GM12878 (cell line): ENCODE measurements around the gene NDNF. TPM values are rescaled to one million over a fixed set of nuclear protein-coding genes. Genes with fewer than 3 reads are reported as not detected.

Experiments
- ATAC-seq: fragments of 200-7000 bp; cut with Tn5 transposase; 3 replicates; pipeline ENCODE4 v1.9.1; 2020; ENCODE audit warnings: mild to moderate bottlenecking, moderate library complexity
- BruUV-seq: library from RNA; stranded (reverse); fragments of 400-500 nt; replicated peaks from 2 replicates; lab custom pipeline; 2021; lab: Mats Ljungman, UMichigan
- CTCF ChIA-PET: fragments of 300-600 bp; sonication (Branson Sonifier 250); formaldehyde crosslinking; extraction: SDS; loops from one replicate; lab custom pipeline; 2021; ENCODE audit warnings: inconsistent platforms; lab: Yijun Ruan, JAX
- POLR2A ChIA-PET: fragments of 350-600 bp; formaldehyde crosslinking; extraction: SDS; loops from one replicate; lab custom pipeline; 2021; ENCODE audit warnings: inconsistent platforms; lab: Charles Lee
- RAD21 ChIA-PET: fragments of 300-600 bp; sonication (Branson Sonifier 250); formaldehyde crosslinking; loops from one replicate; lab custom pipeline; 2023; ENCODE audit warnings: antibody characterized with exemption; ENCODE audit not compliant: unreplicated experiment; lab: Charles Lee
- SMC1A ChIA-PET: fragments of 300-600 bp; sonication (Branson Sonifier 250); formaldehyde crosslinking; loops from one replicate; lab custom pipeline; 2023; ENCODE audit not compliant: unreplicated experiment, uncharacterized antibody; lab: Charles Lee
- DNase-seq: peaks from one replicate; pipeline ENCODE4 v3.0.0-alpha.2; 2011; ENCODE audit warnings: low read depth, low spot score
- FAIRE-seq: peaks from 3 replicates; lab custom pipeline; 2011; peaks lifted over from hg19 to GRCh38; lab: Jason Lieb, UNC
- H2AFZ ChIP-seq: 2 replicates; pipeline ENCODE4 v1.6.0; 2011; ENCODE audit warnings: low read depth, low read length, control low read depth; ENCODE audit not compliant: control insufficient read depth
- H3K27ac ChIP-seq: 2 replicates; pipeline ENCODE4 v1.5.1; 2011; ENCODE audit warnings: control low read depth; ENCODE audit not compliant: control insufficient read depth, insufficient read depth
- H3K27me3 ChIP-seq, 2 experiments: replicated peaks in 1 of 2; 2 replicates each; pipeline versions ENCODE4 v1.6.0 to v1.6.1; 2011; ENCODE audit warnings: low read length in 1 of 2; ENCODE audit not compliant: control insufficient read depth in 2 of 2, insufficient read depth in 2 of 2
- H3K36me3 ChIP-seq, 2 experiments: 2 replicates each; pipeline ENCODE4 v1.5.1; 2011; ENCODE audit warnings: low read length in 1 of 2; ENCODE audit not compliant: control insufficient read depth in 2 of 2, insufficient read depth in 2 of 2
- H3K4me1 ChIP-seq: 2 replicates; pipeline ENCODE4 v1.6.1; 2011; ENCODE audit warnings: mild to moderate bottlenecking, low read length, moderate library complexity, mixed read lengths; ENCODE audit not compliant: control insufficient read depth, insufficient read depth
- H3K4me2 ChIP-seq: 2 replicates; pipeline ENCODE4 v1.6.0; 2011; ENCODE audit warnings: control low read depth; ENCODE audit not compliant: control insufficient read depth, insufficient read depth
- H3K4me3 ChIP-seq: fragments of 200-600 bp; sonication (generic); 2 replicates; pipeline ENCODE4 v1.5.1; 2016
- H3K79me2 ChIP-seq: 2 replicates; pipeline ENCODE4 v1.6.0; 2011; ENCODE audit warnings: low read length; ENCODE audit not compliant: control insufficient read depth, insufficient read depth
- H3K9ac ChIP-seq: 2 replicates; pipeline ENCODE4 v1.8.0; 2011; ENCODE audit warnings: low read length, control low read depth, mixed read lengths; ENCODE audit not compliant: control insufficient read depth, insufficient read depth
- H3K9me3 ChIP-seq: replicated peaks from 3 replicates; pipeline ENCODE4 v1.5.1; 2011; ENCODE audit warnings: mild to moderate bottlenecking, low read length; ENCODE audit not compliant: control insufficient read depth, insufficient read depth
- H4K20me1 ChIP-seq: 2 replicates; pipeline ENCODE4 v1.6.0; 2011; ENCODE audit not compliant: control insufficient read depth, insufficient read depth
- BCL11A ChIP-seq: IDR thresholded peaks from 2 replicates; pipeline ENCODE4 v1.6.1; 2011; ENCODE audit warnings: low read depth, low read length
- HDAC6 ChIP-seq: fragments of 200-600 bp; sonication (generic); IDR thresholded peaks from one replicate; pipeline ENCODE4 v1.8.0; 2017; ENCODE audit warnings: antibody characterized with exemption; ENCODE audit not compliant: unreplicated experiment
- MLLT1 ChIP-seq: fragments of 450-650 bp; IDR thresholded peaks from 2 replicates; pipeline ENCODE4 v1.6.1; 2016; ENCODE audit warnings: mild to moderate bottlenecking
- PKNOX1 ChIP-seq: fragments of 450-650 bp; IDR thresholded peaks from 2 replicates; pipeline ENCODE4 v1.6.1; 2016; ENCODE audit warnings: mild to moderate bottlenecking
- RELB ChIP-seq: fragments of 450-650 bp; IDR thresholded peaks from 2 replicates; pipeline ENCODE4 v1.6.1; 2017; ENCODE audit warnings: low read depth, mild to moderate bottlenecking, moderate library complexity
- SIX5 ChIP-seq: IDR thresholded peaks from 2 replicates; pipeline ENCODE4 v1.6.1; 2011; ENCODE audit warnings: mild to moderate bottlenecking, low read depth, low read length, moderate library complexity; ENCODE audit not compliant: severe bottlenecking
- SMAD1 ChIP-seq: fragments of 450-650 bp; IDR thresholded peaks from 2 replicates; pipeline ENCODE4 v1.6.1; 2018; ENCODE audit warnings: mild to moderate bottlenecking, low read depth; ENCODE audit not compliant: partially characterized antibody
- ZNF592 ChIP-seq: fragments of 450-650 bp; IDR thresholded peaks from 2 replicates; pipeline ENCODE4 v1.6.1; 2017; ENCODE audit warnings: mild to moderate bottlenecking, moderate library complexity
- WGBS: methylation state at CpG from one replicate; pipeline ENCODE4 v1.1.6; 2016; ENCODE audit warnings: low lambda C conversion rate; ENCODE audit not compliant: insufficient replicate concordance, insufficient coverage; ENCODE audit errors: missing lambda C conversion rate; 5-methylcytosine and 5-hydroxymethylcytosine counted together
- in situ Hi-C: fragments of 300-500 bp; cut with MboI; formaldehyde crosslinking; loops from 9 replicates; pipeline ENCODE4 v1.14.3; 2018; ENCODE audit warnings: mixed read lengths
- intact Hi-C: fragments of 100-400 bp; cut with micrococcal nuclease; formaldehyde crosslinking; loops from one replicate; pipeline ENCODE4 v1.14.2; 2022; ENCODE audit not compliant: unreplicated experiment
- polyA plus RNA-seq, 11 experiments: library from polyadenylated mRNA; depleted of rRNA in 4 of 11; unstranded in 6 of 11; stranded (reverse) in 5 of 11; fragments of >200 nt; fragmentation: Nextera tagmentation in 4 of 11; fragmentation: Illumina TruSeq in 1 of 11; extraction: Ambion mirVana in 4 of 11; extraction: Trizol in 1 of 11; gene quantifications; 1 replicate in 1 of 11; 2 replicates in 10 of 11; pipeline versions ENCODE4 v1.2.1 to v1.2.3, GENCODE V29; 2011 to 2016; ENCODE audit warnings: inconsistent platforms in 2 of 11, missing spikeins in 2 of 11, low read depth in 1 of 11
- total RNA-seq, 4 experiments: library from RNA; depleted of rRNA in 3 of 4; stranded (reverse); fragments of >200 nt in 3 of 4; fragmentation: Illumina TruSeq in 1 of 4; extraction: Trizol in 1 of 4; gene quantifications; 2 replicates each; pipeline versions ENCODE4 v1.2.1 to v1.2.3, GENCODE V29; 2013 to 2021

Gene NDNF
- total and polyA plus RNA-seq, 10 of the 15 experiments (the other 5 are each of a cell fraction or from before 2014, with no cell fraction given): 0.26 TPM; not detected in 9

GRCh38 chr4:121057466-121057922 is 14.8 kb downstream of the NDNF start:
- ChIA-PET POLR2A (no interaction called here), RAD21 (no interaction called here), SMC1A (no interaction called here), CTCF (no interaction called here)
- no peak for TF ChIP-seq RELB
- TF ChIP-seq HDAC6: no peak
- H3K27me3 ChIP-seq: peaks cover 2 to 4% of the 10 kb centered on the region in 2 experiments; a peak in 3 of 4 replicates
- DNase-seq: no peak
- FAIRE-seq: no peak
- no peaks in the 10 kb centered on the region for H3K9me3 ChIP-seq
- H3K9ac ChIP-seq: no peak overlapping the region
- no TSS peak for BruUV-seq
- no peak for ATAC-seq
- no peaks in the 10 kb centered on the region for H4K20me1 ChIP-seq
- H3K79me2 ChIP-seq: no peaks in the 10 kb centered on the region
- no peak overlapping the region for H3K4me2 ChIP-seq
- H3K4me3 ChIP-seq: no peak overlapping the region
- H3K36me3 ChIP-seq: no peaks in the 10 kb centered on the region
- WGBS: 31% methylated on average over 9 of the region's 9 CpGs
- in situ Hi-C loops: no loop called here
- no peak overlapping the region for H2AFZ ChIP-seq
- H3K27ac ChIP-seq: no peak overlapping the region
- intact Hi-C loops: no loop called here
- no peaks in the 10 kb centered on the region for H3K4me1 ChIP-seq

- in situ Hi-C loops: no loop called here
- no TSS peak for BruUV-seq
- WGBS: 69% methylated on average over 3 of the region's 3 CpGs
- H3K4me3 ChIP-seq: no peak overlapping the region
- FAIRE-seq (no peak), DNase-seq (no peak), ATAC-seq (no peak)
- ChIA-PET POLR2A (no interaction called here), SMC1A (no interaction called here), CTCF (interaction anchor here (0.6 kb wide), 1 partner anchor 1346 kb away, joined by 3 read pairs; no protein-coding TSS in a partner anchor), RAD21 (no interaction called here)
- no peaks in the 10 kb centered on the region for H4K20me1 ChIP-seq
- H3K36me3 ChIP-seq: no peaks in the 10 kb centered on the region
- no peak overlapping the region for H3K9ac ChIP-seq
- peaks cover 2 to 4% of the 10 kb centered on the region in 2 experiments; a peak in 3 of 4 replicates for H3K27me3 ChIP-seq
- no peaks in the 10 kb centered on the region for H3K9me3 ChIP-seq
- intact Hi-C loops: no loop called here
- no peak overlapping the region for H3K4me2 ChIP-seq
- H3K27ac ChIP-seq: no peak overlapping the region
- H3K4me1 ChIP-seq: no peaks in the 10 kb centered on the region
- H3K79me2 ChIP-seq: no peaks in the 10 kb centered on the region
- H2AFZ ChIP-seq: no peak overlapping the region
- TF ChIP-seq ZNF592 (no peak), MLLT1 (no peak), PKNOX1 (no peak), SMAD1 (no peak), BCL11A (no peak), SIX5 (no peak)
Measured at GRCh38 chr4:121056066-121056465, 16.3 kb downstream of the NDNF start.
